Hematopoietic multipotent progenitor cell treated with erythropoietin and hydrocortisone succinate and interleukin-3 and kit ligand, for 15 days (in vitro differentiated cells): ENCODE data around the gene ROCK2.
A peak's percentile ranks its signal among the peaks of the same experiment; 100 is the strongest.

Experiments used
- DNase-seq: peaks from one replicate; pipeline ENCODE4 v3.0.0-alpha.2; 2015; ENCODE audit warnings: low spot score

Gene ROCK2

GRCh38 chr2:11344342-11344955 lies at the start of gene ROCK2:
Gene ROCK2 (minus strand): TSS chr2:11344636. CDS start chr2:11344136, 500 bp downstream.
- DNase-seq: peak; percentile 72

GRCh38 chr2:11393711-11394236 lies 49.3 kb upstream of the ROCK2 start:
- no peak for DNase-seq

- no peak for DNase-seq
Observed at GRCh38 chr2:11391942-11392266, 47.5 kb upstream of the ROCK2 start.

GRCh38 chr2:11390399-11390658 lies 45.9 kb upstream of the ROCK2 start:
- DNase-seq: no peak

- DNase-seq: no peak
Observed at GRCh38 chr2:11389551-11390398, 45.3 kb upstream of the ROCK2 start.

- DNase-seq: no peak
Observed at GRCh38 chr2:11389052-11389420, 44.6 kb upstream of the ROCK2 start.

- DNase-seq: no peak
Observed at GRCh38 chr2:11388262-11389051, 44.0 kb upstream of the ROCK2 start.

- DNase-seq: peak; percentile 79
Observed at GRCh38 chr2:11387843-11388242, 43.4 kb upstream of the ROCK2 start.

- peak; percentile 15 for DNase-seq
Observed at GRCh38 chr2:11387100-11387390, 42.6 kb upstream of the ROCK2 start.

GRCh38 chr2:11385847-11386246 lies 41.4 kb upstream of the ROCK2 start:
- peak; percentile 35 for DNase-seq

GRCh38 chr2:11385216-11385615 lies 40.8 kb upstream of the ROCK2 start:
- no peak for DNase-seq

- DNase-seq: no peak
Observed at GRCh38 chr2:11379558-11379957, 35.1 kb upstream of the ROCK2 start.

GRCh38 chr2:11377928-11378545 lies 33.6 kb upstream of the ROCK2 start:
- no peak for DNase-seq

- no peak for DNase-seq
Observed at GRCh38 chr2:11376071-11376470, 31.6 kb upstream of the ROCK2 start.

- DNase-seq: no peak
Observed at GRCh38 chr2:11375689-11376027, 31.2 kb upstream of the ROCK2 start.

GRCh38 chr2:11375025-11375688 lies 30.7 kb upstream of the ROCK2 start:
- DNase-seq: no peak

- DNase-seq: no peak
Observed at GRCh38 chr2:11373096-11373495, 28.7 kb upstream of the ROCK2 start.

GRCh38 chr2:11371092-11371937 lies 26.9 kb upstream of the ROCK2 start:
- no peak for DNase-seq

GRCh38 chr2:11370377-11371091 lies 26.1 kb upstream of the ROCK2 start:
- no peak for DNase-seq

GRCh38 chr2:11368059-11368572 lies 23.7 kb upstream of the ROCK2 start:
- no peak for DNase-seq
